Tibial artery (tissue), 4 donors: ENCODE results near the gene YRDC.

Source experiments
- DNase-seq, 2 donors: peaks; one replicate each; pipeline ENCODE4 v3.0.0-alpha.2; 2019
- H3K27ac ChIP-seq, 2 donors: fragments of 200-600 bp; sonication (generic) in 1 of 2; 1 replicate in 1 of 2; 2 replicates in 1 of 2; pipeline ENCODE4 v1.5.1; 2018 to 2019; ENCODE audit warnings: mild to moderate bottlenecking in 1 of 2
- H3K27me3 ChIP-seq, 2 donors: fragments of 200-600 bp; sonication (generic) in 1 of 2; one replicate each; pipeline versions ENCODE4 v1.5.1 to v1.6.0; 2016 to 2019
- H3K36me3 ChIP-seq, 3 donors: fragments of 200-600 bp; sonication (generic) in 2 of 3; one replicate each; pipeline ENCODE4 v1.5.1; 2016 to 2019; ENCODE audit warnings: mild to moderate bottlenecking in 2 of 3
- H3K4me1 ChIP-seq, 4 donors: fragments of 200-600 bp; sonication (generic) in 2 of 4; 1 replicate in 3 of 4; 2 replicates in 1 of 4; pipeline ENCODE4 v1.5.1; 2016 to 2019
- H3K4me3 ChIP-seq, 2 donors: fragments of 200-600 bp; sonication (generic) in 1 of 2; 1 replicate in 1 of 2; 2 replicates in 1 of 2; pipeline ENCODE4 v1.5.1; 2018 to 2019; ENCODE audit warnings: mild to moderate bottlenecking in 2 of 2
- H3K9me3 ChIP-seq, 3 donors: fragments of 200-600 bp; sonication (generic) in 1 of 3; one replicate each; pipeline ENCODE4 v1.5.1; 2016 to 2019
- CTCF ChIP-seq, 2 experiments: fragments of 200-600 bp in 1 of 2; fragments of 450-650 bp in 1 of 2; IDR thresholded peaks; one replicate each; pipeline ENCODE4 v1.5.1; 2017 to 2019; ENCODE audit warnings: antibody characterized with exemption in 2 of 2, mild to moderate bottlenecking in 1 of 2, moderate library complexity in 1 of 2
- intact Hi-C: fragments of 100-400 bp; cut with DNase I; formaldehyde crosslinking; loops from one replicate; pipeline ENCODE4 v1.15.0; 2023; ENCODE audit warnings: low total_unique reads

YRDC gene

GRCh38 chr1:37809942-37810341, 1.9 kb upstream of the YRDC start:
- TF ChIP-seq CTCF (IDR thresholded peaks at IDR 0.05) = no peak
- H3K27ac ChIP-seq = peak overlapping the region in 1 of 2 donors; percentile 96

GRCh38 chr1:37808369-37809319, 636 bp upstream of the YRDC start:
- Histone ChIP-seq H3K27me3 (no peaks in the 10 kb centered on the region), H3K9me3 (no peaks in the 10 kb centered on the region), H3K4me3 (peak overlapping the region; percentile 68 to 95), H3K4me1 (peaks cover 0 to 40% (median 30%) of the 10 kb centered on the region in 4 donors), H3K27ac (peak overlapping the region; percentile 89 to 96), H3K36me3 (peaks cover 26 to 36% (median 27%) of the 10 kb centered on the region in 3 donors)
- intact Hi-C loops = loop anchor here (10.0 kb wide), 1 partner anchor 124 kb away; no protein-coding TSS in a partner anchor
- no peak for TF ChIP-seq CTCF (IDR thresholded peaks at IDR 0.05)
- DNase-seq = peak; percentile 48 to 82

More at GRCh38 chr1:37809942-37810341, 1.9 kb upstream of the YRDC start:
- Histone ChIP-seq H3K4me1 (peaks cover 0 to 40% (median 30%) of the 10 kb centered on the region in 4 donors), H3K36me3 (peaks cover 14 to 32% (median 20%) of the 10 kb centered on the region in 3 donors), H3K27me3 (no peaks in the 10 kb centered on the region), H3K9me3 (no peaks in the 10 kb centered on the region), H3K4me3 (no peak overlapping the region)
- peak in 1 of 2 donors; percentile 25 for DNase-seq
- intact Hi-C loops = loop anchor here (5.0 to 10.0 kb wide), 2 partner anchors 47 to 125 kb away; partner anchors contain the start of gene MTF1

- peak overlapping the region; percentile 68 to 95 for H3K4me3 ChIP-seq
- no peak for DNase-seq
- peak overlapping the region; percentile 89 to 96 for H3K27ac ChIP-seq
- no peaks in the 10 kb centered on the region for H3K9me3 ChIP-seq
- H3K36me3 ChIP-seq = peaks cover 37 to 51% (median 42%) of the 10 kb centered on the region in 3 donors
- no peak for TF ChIP-seq CTCF (IDR thresholded peaks at IDR 0.05)
- peaks cover 0 to 40% (median 30%) of the 10 kb centered on the region in 4 donors for H3K4me1 ChIP-seq
- H3K27me3 ChIP-seq = no peaks in the 10 kb centered on the region
- intact Hi-C loops = loop anchor here (10.0 kb wide), 1 partner anchor 122 kb away; no protein-coding TSS in a partner anchor
These were observed 821 bp downstream of the YRDC start for GRCh38 chr1:37807220-37807554.

- H3K4me3 ChIP-seq = no peak overlapping the region
- intact Hi-C loops = loop anchor here (10.0 kb wide), 1 partner anchor 118 kb away; no protein-coding TSS in a partner anchor
- H3K27me3 ChIP-seq = no peaks in the 10 kb centered on the region
- peaks cover 0 to 20% (median 14%) of the 10 kb centered on the region in 4 donors for H3K4me1 ChIP-seq
- no peak overlapping the region for H3K27ac ChIP-seq
- no peak for TF ChIP-seq CTCF (IDR thresholded peaks at IDR 0.05)
- H3K9me3 ChIP-seq = no peaks in the 10 kb centered on the region
- DNase-seq = no peak
- peaks cover 46 to 77% (median 52%) of the 10 kb centered on the region in 3 donors for H3K36me3 ChIP-seq
These were observed 5.6 kb downstream of the YRDC start for GRCh38 chr1:37802439-37802838.

- Histone ChIP-seq H3K4me1 (peaks cover 0 to 25% (median 18%) of the 10 kb centered on the region in 4 donors), H3K9me3 (no peaks in the 10 kb centered on the region), H3K36me3 (peaks cover 11 to 37% (median 20%) of the 10 kb centered on the region in 3 donors), H3K27me3 (no peaks in the 10 kb centered on the region), H3K4me3 (no peak overlapping the region), H3K27ac (no peak overlapping the region)
- intact Hi-C loops = no loop called here
- no peak for TF ChIP-seq CTCF (IDR thresholded peaks at IDR 0.05)
- DNase-seq = no peak
These were observed 10.2 kb downstream of the YRDC start for GRCh38 chr1:37797750-37798345.
